Astrocyte of the hippocampus (primary cell): ENCODE data around the gene LIMA1.
"Not testable (repeated sequence)": the region's sequence is repeated elsewhere in the genome, so short reads cannot be mapped to it uniquely, and the experiment has no call there.

Experiments
- DNase-seq: peaks from one replicate; pipeline ENCODE4 v3.0.0; 2011; ENCODE audit warnings: low read depth, low spot score

Gene LIMA1

GRCh38 chr12:50248411-50248810 lies 34.9 kb downstream of the LIMA1 start:
- no peak for DNase-seq

DNA sequence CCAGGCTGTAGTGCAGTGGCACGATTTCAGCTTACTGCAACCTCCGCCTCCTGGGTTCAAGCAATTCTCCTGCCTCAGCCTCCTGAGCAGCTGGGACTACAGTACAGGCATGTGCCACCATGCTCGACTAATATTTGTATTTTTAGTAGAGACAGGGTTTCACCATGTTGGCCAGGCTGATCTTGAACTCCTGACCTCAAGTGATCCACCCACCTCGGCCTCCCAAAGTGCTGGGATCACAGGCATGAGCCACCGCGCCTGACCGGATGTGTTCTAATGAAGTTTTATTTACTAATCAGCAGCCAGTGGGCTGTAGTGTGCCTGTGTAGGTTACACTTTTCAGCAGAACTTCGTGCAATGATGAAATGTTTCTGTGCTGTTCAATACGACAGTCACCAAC lies 35.7 kb downstream of the LIMA1 start:
- DNase-seq, result not testable (repeated sequence)

DNA sequence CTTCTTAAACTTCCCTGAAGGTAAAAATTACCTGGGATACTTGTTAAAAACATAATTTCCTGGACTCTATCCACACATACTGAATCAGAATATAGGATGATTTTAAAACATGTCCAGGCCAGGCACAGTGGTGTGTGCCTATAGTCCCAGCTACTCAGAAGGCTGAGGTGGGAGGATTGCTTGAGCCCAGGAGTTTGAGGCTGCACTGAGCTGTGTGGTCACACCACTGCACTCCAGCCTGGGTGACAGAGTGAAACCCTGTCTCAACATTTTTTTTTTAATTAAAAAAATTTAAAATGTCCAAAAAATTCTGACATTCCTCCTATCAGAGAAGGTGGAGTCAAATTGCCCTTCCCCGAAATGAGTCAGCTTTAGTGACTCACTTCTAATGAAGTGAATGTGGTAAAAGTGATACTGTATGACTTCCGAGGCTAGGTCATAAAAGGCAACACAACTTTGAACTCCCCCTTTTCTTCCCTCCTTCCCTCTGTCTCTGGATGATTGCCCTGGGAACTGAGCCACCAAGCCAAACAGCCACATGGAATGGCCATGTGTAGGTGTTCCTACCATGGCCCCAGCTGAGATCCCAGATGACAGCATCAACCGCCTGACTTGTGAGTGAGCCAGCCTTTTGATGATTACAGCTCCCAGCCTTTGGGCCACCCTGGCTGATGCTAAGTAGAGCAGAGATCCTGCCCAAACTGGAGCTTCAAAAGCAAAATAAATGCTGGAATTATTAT lies 36.3 kb downstream of the LIMA1 start:
- peak; percentile 97 for DNase-seq

GRCh38 chr12:50246197-50246865 lies 37.0 kb downstream of the LIMA1 start:
- DNase-seq, result peak; percentile 28

GRCh38 chr12:50243507-50243906 lies 39.8 kb downstream of the LIMA1 start:
- DNase-seq, result no peak

GRCh38 chr12:50242751-50243191 lies 40.5 kb downstream of the LIMA1 start:
- DNase-seq, result peak; percentile 61

DNA sequence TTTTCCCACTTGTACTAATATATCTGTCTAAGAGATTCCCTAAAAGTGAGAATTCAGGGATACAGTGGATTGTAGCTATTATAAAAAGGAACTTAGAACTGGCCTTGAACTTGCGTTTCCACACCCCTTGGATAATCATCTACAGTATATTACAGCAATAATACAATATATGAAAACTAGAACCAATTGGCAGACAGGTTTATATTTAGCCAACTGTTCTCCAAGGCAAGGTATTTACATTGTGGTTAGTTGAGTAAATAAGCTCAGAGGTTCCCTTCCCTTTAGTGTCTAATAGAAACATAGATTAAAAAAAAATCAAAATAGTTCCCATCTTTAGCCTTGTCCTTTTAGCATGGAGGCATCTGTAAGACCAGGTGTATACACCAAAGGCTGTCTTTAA lies 42.1 kb downstream of the LIMA1 start:
- no peak for DNase-seq

DNA sequence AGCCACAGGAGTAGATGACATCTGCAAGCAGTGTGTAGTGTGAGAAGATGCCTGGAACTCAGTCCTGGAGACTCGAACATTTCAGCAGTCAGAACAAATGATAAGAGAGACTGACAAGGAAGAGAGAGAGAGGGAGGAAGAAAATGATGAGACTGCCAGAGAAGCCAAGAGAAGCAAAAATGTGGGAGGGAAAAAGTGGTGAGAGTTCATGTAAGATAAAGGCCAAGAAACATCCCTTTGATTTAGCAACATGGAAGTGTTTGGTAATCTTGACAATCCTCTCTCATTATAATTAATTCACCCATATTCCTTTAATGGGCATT lies 42.6 kb downstream of the LIMA1 start:
- DNase-seq, result no peak

- no peak for DNase-seq
Observed at GRCh38 chr12:50240096-50240791, 43.1 kb downstream of the LIMA1 start.

- DNase-seq, result no peak
Observed at GRCh38 chr12:50239355-50239891, 43.9 kb downstream of the LIMA1 start.

DNA sequence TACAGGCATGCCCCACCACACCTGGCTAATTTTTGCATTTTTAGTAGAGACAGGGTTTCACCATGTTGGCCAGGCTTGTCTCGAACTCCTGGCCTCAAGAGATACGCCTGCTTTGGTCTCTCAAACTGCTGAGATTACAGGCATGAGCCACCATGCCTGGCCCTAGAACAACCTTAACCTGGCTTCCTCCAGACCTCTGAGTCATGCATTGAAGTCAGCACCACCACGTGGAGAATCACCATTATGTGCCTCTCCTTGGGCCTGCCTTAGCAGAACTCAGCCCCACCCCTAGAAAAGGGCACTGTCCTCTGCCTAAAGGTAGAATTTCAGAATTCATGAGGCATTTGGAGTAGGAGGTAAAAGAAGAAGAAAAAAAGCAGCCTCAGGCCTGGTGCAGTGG lies 49.0 kb downstream of the LIMA1 start:
- no peak for DNase-seq

DNA sequence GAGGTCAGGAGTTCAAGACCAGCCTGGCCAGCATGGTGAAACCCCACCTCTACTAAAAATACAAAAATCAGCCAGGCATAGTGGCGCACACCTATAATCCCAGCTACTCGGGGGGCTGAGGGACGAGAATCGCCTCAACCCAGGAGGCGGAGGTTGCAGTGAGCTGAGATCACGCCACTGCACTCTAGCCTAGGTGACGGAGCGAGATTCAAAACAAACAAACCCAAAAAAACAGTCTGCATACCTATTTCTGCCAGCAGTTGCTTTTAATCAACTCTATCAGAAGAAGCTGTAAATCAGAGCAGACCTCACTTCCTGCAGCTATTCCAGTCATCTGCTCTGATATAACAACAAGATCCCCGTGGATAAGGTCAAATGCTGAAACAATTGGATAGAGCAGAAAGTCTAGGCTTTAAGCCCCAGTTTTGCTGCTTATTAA lies 50.5 kb downstream of the LIMA1 start:
- no peak for DNase-seq

GRCh38 chr12:50232206-50232605 lies 51.1 kb downstream of the LIMA1 start:
- no peak for DNase-seq

GRCh38 chr12:50231346-50231745 lies 52.0 kb downstream of the LIMA1 start:
- DNase-seq, result no peak

DNA sequence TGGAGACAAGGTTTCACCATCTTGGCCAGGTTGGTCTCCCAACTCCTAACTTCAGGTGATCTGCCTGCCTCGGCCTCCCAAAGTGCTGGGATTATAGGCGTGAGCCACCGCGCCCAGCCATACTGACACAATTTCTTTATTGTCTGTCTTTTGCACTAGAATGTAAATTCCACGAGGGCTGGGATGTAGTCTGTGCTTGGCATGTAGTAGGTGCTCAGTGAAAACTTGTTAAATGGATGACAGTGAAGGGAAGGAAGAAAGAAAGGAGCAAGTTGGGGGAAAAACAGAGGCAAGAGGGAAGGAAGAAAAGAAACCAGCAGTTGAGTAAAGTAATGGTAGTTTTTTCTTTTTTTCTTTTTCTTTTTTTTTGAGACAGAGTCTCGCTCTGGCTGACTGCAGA lies 53.1 kb downstream of the LIMA1 start:
- no peak for DNase-seq

DNA sequence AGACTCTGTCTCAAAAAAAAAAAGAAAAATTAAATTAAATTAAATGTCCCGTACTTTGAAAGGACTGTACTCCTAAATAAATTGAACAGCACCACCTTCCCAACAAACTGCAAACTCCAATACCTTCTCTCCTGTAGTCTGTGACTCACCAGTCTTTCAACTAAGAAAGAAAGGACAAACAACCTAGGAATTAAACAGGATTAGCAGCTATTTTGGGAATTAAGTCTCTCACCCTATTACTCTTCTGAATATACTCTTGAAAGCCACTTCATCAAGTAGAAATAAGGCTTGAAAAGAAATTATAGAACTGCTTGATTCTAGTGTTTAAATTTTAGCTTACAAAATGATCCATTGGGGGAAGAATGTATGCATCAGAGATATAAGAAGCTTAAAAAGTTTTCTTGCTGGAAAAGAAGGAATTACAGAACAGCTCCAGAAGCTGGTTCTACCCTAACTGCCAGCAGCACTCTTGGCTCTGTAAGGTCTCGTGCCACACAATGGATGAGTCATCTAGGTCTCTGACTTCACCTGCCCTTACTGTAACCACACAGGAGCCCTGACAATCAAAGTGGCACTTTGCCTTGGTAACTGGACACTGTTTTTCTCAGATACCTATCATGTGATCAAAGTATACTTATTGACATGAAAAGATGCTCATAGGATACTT lies 59.2 kb downstream of the LIMA1 start:
- peak; percentile 82 for DNase-seq

DNA sequence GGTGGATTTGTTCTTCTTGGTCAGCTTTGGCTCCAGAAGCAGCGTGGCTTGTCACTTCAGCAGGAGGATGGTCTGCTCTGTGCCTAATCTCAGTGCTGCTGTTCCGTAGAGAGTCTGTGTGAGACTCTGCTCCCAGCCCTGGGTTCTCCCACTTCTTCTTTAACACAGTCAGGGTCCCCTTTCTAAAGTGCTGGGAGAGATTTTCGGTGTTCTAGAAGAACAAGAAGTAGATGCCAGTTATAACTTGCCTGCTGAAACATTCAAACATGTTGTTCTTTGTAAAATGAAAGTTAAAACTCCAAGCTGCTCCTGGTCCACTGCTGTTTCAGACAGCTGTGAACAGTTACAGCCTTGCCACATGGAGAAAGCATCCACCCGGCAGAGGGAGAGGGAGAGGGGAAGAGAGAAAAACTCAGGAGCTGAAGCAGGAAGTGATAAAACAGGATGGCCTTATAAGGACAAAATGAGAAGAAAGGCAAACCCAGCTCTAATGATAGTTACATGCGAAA lies 61.0 kb downstream of the LIMA1 start:
- DNase-seq, result peak; percentile 93

GRCh38 chr12:50221228-50222008 lies 61.9 kb downstream of the LIMA1 start:
- peak; percentile 74 for DNase-seq

DNA sequence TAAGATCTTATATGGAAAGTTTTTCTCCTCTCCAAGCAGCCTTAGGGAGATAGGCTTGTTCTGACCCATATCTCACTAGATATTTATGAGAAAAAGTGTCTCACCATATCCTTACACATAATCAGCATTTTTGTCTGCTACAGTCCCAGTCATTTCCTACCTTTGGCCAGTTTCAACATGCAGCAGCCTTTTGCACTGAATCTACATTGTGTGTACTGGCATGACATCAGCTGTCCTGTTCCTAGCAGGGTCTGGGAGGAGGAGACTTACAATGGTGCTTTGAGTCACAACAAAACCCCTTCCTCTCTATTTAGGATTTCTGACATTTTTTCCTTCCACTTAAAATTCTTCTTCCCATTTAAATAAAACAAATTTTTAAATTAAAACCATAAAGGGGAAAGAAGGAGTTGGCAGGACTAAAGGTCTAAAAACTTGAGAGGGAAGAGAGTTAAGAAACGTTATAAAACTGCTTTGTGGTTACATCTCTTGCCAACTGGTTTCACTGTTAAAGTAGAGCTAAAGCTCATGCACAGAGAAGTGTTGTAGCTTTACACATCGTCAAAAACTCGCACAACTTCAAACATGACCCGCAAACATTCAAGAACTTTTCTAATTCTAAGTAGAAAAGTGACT lies 62.8 kb downstream of the LIMA1 start:
- peak; percentile 70 for DNase-seq

GRCh38 chr12:50219544-50219943 lies 63.8 kb downstream of the LIMA1 start:
- no peak for DNase-seq
